Hematopoietic multipotent progenitor cell treated with erythropoietin and hydrocortisone succinate and interleukin-3 and kit ligand, for 15 days (in vitro differentiated cells): Measurements from ENCODE around the gene EXOC6B.
"Not testable (repeated sequence)": the region's sequence is repeated elsewhere in the genome, so short reads cannot be mapped to it uniquely, and the experiment has no call there.

Experiments
- DNase-seq: peaks from one replicate; pipeline ENCODE4 v3.0.0-alpha.2; 2015; ENCODE audit warnings: low spot score

Gene EXOC6B

DNA sequence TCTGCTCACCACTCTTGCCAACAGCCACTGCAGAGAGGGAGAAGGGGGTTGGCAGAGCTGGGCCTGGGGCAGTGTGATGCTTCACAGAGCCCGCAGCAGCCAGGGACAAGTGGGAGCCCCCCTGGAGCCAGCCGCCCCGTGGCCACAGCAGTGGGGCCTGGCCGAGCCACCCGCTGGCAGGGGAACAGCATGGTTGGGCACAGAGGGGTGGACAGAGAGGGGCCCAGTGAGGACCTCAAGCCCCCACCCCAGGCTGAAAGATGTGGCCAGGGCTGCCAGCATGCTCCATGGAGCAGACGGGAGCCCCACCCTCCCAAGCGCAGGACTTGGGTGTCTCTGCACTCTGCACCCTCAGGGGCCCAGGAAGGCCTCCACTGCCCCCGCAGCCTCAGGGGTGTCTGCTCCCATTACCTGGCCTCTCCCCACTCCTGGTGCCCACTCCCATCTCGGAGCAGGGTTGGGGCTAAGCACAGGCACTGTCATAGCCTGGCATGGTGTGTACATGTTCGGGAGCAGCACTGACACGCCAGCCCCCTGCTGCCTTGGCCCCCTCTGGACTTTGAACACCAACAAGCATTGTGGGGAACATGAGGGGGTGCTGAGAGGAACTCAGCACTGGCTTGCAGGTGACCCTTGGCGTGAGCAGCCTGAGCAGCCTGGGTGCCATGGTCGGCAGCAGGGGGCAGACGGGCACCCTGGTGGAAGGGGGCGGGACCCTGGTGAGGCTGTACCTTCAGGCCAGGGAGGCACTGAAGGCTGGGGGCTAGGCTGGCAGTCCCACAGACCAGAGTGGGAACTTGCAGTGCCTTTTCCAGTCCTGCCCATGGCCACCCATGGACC lies 398.6 kb downstream of the EXOC6B start:
- no peak for DNase-seq

DNA sequence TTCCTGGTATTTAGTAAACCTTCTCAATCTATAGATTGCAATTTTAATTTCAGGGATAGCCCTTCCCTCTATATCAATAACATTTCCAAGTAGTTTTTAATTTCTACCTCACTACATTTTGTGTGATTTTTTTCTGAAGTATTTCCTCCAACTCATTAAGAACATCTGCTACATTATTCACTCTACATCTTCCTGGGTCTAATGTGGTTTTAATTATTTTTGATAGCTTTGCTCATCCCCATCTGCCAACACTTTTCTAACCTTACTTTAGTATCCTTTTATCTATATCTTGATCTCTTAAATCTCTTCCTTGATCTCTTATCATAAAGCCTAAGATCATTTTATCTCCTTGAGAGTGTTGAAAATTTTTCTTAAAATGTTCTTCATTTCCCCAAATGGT lies 399.8 kb downstream of the EXOC6B start:
- no peak for DNase-seq

DNA sequence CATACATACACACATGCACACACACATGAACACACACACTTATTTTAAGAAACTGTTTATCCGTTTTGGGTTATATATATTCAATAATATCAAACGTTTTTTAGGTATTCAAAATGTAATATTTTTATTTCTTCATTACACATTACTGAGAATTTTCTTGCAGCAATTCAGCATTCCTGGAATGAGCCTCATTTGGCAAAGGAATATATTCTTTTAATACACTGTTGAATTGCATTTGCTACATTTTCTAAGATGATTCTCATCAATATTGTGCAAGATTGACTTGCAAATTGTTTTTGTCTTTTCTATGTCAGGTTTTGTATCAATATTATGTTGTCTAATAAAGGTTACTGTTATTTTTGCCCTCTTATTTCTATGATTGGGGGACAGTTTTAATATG lies 402.1 kb downstream of the EXOC6B start:
- DNase-seq = no peak

DNA sequence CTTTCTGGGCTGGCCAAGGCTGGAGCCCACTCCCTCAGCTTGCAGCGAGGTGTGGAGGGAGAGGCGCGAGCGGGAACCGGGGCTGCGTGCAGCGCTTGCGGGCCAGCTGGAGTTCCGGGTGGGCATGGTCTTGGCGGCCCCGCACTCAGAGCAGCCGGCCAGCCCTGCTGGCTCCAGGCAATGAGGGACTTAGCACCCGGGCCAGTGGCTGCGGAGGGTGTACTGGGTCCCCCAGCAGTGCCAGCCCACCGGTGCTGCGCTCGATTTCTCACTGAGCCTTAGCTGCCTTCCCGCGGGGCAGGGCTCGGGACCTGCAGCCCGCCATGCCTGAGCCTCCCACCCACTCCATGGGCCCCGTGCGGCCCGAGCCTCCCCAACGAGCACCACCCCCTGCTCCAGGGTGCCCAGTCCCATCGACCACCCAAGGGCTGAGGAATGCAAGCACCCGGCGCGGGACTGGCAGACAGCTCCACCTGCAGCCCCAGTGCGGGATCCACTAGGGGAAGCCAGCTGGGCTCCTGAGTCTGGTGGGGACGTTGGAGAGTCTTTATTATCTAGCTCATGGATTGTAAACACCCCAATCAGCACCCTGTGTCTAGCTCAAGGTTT lies 404.0 kb downstream of the EXOC6B start:
- not testable (repeated sequence) for DNase-seq

DNA sequence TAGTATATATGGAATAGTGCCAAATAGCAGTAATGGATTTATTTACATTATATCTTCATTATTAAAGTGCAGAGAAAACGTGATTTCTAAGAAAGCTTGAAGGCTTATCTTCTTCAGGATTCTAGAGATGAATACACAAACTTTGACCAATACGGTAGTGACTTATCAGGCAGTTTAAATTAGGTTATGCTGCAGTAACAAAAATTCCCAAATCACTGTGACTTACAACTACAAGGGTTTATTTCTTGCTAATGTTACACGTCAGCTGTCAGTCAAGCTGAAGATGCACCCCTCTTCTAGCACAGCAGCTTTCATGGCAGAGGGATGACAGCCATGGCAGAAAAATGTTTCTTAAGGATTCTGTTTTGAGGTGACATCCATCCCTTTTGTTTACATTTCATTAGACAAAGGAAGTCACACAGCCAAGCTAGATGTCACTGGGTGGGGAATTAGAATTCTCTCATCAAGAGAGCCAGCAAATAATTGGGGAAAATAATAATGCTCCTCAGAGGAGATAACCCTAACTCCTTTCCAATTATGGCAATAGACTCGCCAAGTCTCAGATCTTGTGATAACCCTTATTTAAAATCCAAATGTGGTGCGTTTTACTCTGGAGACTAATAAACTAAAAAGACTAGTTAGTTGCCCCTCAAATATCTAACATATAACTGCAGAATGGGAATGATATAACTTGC lies 409.9 kb downstream of the EXOC6B start:
- no peak for DNase-seq

DNA sequence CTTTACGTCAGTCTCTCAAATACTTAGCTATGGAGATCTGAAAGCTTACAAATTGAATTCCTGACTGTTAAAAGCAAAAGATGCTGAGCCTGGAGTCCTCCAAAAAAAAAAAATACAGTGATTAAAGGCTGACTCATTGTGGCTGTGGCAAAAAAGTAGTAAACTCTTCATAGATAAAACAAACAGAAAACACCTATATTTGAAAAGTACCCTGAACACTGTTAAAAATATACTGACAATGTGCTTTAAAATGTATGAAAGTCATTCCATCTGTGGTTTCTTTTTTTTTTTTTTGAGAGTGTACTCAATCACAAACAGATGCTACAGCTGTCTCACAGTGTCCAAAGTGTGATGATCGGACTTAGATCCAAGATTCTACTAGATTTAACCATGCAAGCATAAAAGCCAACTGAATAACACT lies 410.6 kb downstream of the EXOC6B start:
- DNase-seq = no peak

DNA sequence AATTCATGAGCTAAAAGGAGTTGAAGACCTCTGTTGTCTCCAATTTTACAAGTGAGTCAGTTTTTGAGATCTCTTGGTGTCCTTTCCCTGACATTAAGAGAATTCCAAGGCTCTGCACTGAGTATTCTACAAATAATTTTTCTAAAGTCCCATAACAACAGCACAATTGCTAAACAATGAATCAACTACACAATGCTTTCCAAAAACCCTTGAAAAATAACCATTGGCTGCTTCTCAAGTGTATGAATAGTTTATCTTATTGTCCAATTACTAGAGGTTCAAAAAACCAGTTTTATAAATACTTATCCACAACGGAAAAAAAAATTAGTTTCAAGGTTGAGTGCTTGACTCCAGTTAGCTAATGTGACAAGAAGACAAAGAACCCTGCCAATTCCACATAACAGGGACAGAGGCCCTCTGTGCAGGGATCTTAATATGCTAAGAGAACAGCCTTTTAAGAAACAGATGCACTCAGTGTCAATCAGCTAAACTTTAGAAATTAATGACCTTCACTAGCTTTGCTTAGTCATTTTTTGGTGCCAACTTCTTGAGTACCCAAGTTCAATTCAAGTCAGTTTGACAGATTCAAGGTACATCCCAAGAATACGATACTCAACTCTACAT lies 411.6 kb downstream of the EXOC6B start:
- no peak for DNase-seq

DNA sequence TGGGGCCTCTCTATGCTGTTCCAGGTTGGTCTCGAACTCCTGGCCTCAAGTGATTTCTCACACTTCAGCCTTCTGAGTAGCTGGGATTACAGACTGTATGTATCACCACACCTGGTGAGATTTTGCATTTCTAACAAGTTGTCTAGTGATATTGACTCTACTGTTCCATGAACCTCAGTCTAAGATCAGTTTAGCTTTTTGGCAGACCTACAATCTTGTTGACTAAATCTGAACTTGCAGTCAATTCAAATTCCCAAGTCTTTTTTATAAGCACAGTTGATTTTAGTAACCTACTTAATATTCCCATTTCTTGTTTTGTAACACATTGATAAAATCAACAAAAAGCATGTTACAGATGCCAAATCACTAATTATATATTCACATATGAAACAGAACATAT lies 412.1 kb downstream of the EXOC6B start:
- DNase-seq = no peak

DNA sequence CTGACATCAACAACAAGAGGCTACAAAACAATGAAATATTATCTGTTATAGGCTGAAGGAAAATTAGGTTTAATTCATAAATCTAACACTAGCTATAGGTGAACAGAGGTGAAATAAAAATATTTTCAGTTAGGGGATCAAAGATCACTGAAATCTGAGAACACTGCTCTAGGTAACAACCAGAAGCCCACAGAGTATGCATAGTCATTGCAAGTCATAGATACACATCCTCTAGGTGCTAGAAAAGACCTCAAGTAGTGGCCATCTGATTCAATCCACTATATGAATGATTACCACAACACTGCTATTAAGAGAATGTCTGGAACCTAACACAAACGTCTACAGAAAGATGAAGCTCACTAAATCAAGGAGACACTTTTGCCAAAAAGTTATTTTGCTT lies 413.6 kb downstream of the EXOC6B start:
- no peak for DNase-seq

DNA sequence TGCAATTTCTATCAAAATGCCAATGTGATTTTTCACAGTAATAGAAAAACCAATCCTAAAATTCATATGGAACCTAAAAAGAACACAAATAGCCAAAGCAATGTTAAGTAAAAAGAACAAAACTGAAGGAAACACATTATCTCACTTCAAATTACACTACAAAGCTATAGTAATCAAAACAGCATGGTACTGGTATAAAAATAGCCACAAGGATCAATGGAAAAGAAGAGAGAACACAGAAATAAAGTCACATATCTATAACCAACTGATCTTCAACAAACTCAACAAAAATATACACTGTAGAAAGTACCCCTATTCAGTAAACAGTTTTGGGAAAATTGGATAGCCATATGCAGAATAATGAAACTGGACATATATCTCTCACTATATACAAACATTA lies 426.0 kb downstream of the EXOC6B start:
- no peak for DNase-seq

DNA sequence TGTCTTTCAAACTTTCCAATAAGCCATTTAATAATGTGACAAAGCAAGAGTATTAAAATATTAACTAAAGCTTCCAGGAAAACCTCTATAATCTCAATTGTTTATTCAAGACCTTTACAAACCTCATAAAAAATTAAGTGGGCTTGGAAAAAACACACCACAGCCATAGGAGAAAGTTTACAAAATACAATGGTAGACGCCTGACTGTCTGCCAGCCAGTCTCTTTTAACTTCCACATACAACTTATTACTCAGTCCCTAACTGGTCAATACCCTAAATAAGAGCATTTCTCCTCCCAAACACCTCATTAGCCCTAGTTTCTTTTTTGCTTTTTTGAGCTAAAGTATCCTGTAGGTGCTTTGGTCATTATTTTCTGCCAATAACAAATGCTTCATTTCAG lies 430.7 kb downstream of the EXOC6B start:
- no peak for DNase-seq

DNA sequence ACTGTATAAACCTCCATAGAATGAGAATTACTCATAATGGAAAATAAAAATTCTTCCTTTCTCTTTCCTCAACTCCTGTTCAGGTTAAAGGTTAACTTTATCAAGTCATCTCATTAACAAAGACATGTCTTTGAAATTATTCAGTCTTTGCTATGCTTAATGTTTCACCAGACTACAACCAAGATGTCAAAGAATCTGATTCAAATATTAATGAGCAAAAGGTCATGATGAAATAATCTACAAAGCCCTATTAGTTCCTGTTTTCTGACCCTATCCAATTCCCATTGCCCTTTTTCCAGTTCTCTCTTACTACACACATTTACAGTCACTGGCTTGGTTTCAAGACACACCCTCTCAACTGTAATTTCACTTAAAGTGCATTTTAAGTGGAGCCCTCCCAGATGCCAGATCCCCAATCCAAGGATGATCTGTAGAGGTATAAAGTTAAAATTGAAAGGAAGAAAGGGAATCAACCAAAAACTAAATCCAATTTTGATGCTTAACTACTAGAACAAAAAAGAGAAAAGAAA lies 431.2 kb downstream of the EXOC6B start:
- DNase-seq = no peak

DNA sequence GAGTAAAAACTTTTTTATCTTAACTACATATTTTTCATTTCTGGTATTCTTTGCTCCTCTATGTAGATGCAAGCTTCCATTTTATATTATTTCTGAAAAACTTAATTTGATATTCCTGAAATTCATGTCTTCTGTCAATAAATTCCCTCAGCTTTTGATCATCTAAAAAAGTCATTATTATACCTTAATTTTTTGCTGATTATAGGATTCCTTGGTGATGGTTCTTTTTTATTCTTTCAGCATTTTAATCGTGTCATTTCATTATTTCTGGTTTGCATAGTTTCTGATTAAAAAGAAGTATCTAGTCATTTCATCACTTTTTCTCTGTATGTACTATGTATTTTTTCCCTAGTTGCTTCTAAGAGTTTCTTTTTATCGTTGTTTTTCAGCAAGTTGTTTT lies 436.4 kb downstream of the EXOC6B start:
- DNase-seq = no peak

DNA sequence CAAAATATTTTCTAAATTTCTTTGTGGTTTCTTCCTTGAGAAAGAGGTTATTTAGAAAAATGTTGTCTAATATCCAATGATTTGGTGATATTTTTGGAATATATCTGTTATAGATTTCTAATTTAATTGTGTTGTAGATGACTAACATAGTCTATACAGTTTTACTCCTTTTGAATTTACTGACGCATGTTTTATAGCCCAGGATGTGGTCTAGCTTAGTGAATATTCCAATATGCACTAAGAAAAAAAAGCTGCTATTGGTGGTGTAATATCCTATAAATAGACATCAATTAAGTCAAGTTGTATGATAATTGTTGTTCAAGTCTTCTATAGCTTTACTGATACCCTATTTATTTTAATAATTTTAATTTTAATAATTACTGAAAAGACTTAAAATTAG lies 437.6 kb downstream of the EXOC6B start:
- no peak for DNase-seq

DNA sequence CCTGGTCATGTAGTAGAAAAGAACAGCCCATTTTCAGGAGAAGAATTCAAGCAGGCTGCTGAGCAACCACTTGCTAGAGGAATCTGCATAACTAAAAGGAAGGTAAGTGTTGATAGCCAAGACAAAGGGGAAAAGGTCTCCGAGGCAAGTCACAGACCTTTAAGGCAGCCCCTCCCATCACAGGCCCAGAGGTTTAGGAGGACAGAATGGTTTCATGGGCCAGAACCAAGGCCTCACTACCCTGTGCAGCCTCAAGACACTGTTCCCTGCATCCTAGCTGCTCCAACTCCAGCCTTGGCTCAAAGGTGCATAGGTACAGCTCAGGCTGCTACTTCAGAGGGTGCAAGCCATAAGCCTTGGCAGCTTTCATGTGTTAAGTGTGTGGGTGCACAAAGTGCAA lies 439.5 kb downstream of the EXOC6B start:
- DNase-seq = no peak

DNA sequence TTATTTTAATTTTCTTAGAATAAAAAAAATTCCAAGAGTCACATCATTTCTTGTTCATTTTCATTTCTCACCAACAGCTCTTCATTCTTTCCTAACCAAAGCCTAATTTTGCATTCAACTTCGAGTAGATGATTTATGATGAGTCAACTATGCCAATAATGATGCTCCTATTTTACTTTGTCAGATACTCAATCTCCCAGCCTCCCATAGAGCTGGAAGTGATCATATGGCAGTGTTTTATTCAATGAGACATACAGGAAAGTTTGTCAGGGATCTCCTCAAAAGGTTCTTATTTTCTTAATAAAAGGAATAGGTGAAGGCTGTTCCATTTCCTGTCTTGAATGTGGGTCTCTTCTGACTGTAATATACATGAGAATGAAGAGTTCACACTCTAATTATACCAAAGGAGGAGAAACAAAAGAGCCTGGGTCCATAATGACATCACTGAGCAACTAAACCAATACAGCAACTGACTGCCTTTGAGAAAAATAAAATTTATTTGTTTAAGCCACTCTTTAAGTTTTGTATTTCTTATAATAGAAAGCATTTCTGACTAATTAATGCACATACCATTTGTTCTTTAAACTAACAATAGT lies 447.0 kb downstream of the EXOC6B start:
- no peak for DNase-seq

DNA sequence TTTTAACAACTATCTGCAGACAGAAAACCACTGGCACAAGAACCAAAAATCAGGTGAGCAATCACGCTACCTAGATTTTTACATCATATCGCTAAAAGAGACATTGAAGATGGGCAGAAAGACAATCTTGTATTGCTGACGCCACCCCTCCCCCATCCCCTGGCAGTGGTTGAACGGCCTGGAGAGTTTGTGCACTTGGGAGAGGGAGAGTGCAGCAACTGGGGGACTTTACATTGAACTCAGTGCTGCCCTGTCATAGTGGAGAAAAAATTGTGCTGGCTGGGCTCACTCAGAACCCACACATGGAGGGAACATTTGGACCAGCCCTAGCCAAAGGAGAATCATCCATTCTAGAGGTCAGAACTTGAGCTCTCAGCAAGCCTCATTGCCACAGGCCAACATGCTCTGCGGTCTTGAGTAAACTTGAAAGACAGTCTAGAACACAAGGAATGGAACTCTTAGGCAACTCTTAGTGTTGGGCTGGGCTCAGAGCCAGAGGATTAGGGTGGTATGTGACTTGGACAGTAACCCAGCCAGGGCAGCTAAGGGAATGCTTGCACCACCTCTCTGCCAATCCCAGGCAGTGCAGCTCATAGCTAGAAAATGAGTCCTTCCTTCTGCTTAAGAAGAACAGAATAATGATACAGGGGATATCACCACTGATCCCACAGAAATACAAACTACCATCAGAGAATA lies 458.2 kb downstream of the EXOC6B start:
- no peak for DNase-seq

DNA sequence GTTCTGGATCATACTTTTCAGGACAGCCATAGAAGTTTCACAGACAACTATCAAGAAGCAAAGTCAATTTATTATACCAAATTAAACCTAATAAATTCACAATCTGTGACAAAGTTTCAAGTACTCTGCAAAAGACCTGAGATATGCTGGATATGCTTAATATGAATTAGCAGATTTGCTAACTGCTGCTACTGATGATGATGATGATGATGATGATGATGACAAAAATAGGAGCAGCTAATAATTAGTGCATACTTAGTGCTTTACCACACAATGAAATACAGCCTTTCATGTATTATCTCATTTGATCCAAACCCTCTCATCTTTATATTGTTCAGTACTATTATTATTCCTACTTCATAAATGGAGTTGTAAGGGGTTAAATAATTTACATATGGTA lies 462.4 kb downstream of the EXOC6B start:
- no peak for DNase-seq

DNA sequence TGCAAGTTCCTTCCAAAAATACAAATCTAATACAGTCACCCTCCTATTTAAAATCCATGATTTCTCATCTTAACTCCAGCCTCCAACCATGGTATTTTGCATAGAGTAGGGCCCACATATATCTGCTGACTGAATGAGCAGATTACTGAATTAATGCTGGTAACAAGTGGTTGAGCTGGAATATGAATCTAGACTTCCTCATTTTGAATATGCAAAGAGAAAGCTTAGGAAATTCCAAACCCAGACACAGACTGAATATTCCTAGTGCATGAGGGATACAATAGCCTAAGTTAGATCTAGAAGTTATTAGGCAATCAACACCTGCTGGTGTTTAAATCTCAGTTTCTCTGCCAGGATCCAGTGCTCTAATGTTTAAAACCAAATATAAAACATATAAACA lies 463.1 kb downstream of the EXOC6B start:
- DNase-seq = no peak

DNA sequence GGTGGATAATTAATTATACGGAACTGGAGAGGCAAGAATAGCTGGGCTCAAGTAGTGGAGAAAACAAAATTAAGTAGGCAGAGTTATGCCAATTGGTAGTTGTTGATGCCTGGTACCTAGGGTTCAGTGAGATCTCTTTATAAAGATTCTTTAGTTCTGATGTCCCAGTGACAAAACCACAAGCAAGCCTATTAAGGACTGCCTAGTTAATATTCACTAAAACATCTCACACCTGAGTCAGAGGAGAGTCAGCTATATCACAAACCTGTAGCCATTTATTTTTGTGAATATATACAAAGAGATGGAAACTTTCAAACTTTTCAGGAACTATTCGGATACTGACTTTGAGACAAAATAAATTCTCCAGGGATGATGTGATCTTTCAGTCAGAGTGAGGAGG lies 464.3 kb downstream of the EXOC6B start:
- no peak for DNase-seq

DNA sequence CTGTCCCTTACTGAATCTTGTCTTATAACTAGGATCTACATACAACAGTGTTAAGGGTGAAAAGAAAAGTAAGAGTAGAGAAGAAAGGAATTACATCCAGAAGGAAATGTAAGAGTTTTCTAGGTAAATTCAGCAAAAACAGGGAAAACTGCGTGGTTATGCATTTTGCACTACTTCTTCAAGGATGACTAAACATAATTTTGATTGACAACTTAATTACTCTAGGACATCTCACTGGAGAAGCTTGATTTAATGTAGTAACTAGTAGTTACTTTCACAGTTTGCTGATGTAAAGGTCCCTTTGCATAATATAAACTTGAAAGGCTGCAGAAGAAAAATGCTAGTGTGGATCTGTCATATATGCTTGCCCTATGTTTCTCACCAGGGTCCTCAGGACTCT lies 464.8 kb downstream of the EXOC6B start:
- no peak for DNase-seq

DNA sequence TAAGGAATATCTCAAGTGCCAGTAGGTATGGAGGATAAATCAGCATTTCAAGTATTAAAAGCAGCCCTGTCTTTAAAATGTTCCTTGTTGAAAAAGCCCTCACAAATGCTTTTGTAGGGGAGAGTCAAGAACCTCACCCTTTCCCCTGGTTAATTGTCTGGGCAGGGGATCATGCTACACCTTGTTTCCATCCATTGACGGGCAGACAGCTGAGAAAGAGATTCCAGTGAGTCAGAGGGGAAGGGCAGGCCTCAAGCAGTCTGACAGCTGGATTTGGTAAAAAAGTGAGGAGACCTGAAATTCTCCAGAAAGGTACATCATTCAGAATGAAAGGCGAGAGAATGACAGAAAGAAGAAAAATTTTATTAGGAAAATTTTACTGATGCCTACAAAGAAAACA lies 475.0 kb downstream of the EXOC6B start:
- no peak for DNase-seq
